HepG2 (cell line): ENCODE measurements around the gene MIOS. TPM values are rescaled to one million over a fixed set of nuclear protein-coding genes. Genes with fewer than 3 reads are reported as not detected.

Experiments used
- ATAD3A ChIP-seq: sonication (generic); formaldehyde crosslinking; IDR thresholded peaks from 2 replicates; pipeline ENCODE4 v1.4.0; 2020; ENCODE audit warnings: missing genetic modification reagents
- ATF7-NPFF ChIP-seq: sonication (generic); formaldehyde crosslinking; IDR thresholded peaks from 2 replicates; pipeline ENCODE4 v1.8.1; 2023; ENCODE audit warnings: mild to moderate bottlenecking, low read depth, missing genetic modification reagents, moderate library complexity
- FOXO1 ChIP-seq: sonication (generic); formaldehyde crosslinking; IDR thresholded peaks from 2 replicates; pipeline ENCODE4 v1.4.0; 2020; ENCODE audit warnings: missing genetic modification reagents
- KDM4B ChIP-seq: sonication (generic); formaldehyde crosslinking; IDR thresholded peaks from 2 replicates; pipeline ENCODE4 v1.4.0; 2020; ENCODE audit warnings: missing genetic modification reagents
- MXD3 ChIP-seq: IDR thresholded peaks from 2 replicates; pipeline ENCODE4 v1.6.1; 2016; ENCODE audit warnings: mild to moderate bottlenecking, missing biosample characterization, missing genetic modification reagents
- POLR2G ChIP-seq: fragments of 200-400 bp; formaldehyde crosslinking; IDR thresholded peaks from 2 replicates; pipeline ENCODE4 v1.6.1; 2018; ENCODE audit warnings: mild to moderate bottlenecking, low read depth, low read length, moderate library complexity
- PRDM15 ChIP-seq: sonication (generic); formaldehyde crosslinking; IDR thresholded peaks from 2 replicates; pipeline ENCODE4 v1.4.0; 2020; ENCODE audit warnings: missing genetic modification reagents
- SCMH1 ChIP-seq: sonication (generic); formaldehyde crosslinking; IDR thresholded peaks from 2 replicates; pipeline ENCODE4 v1.9.0; 2021; ENCODE audit warnings: missing genetic modification reagents, mild to moderate bottlenecking, borderline replicate concordance
- SRY ChIP-seq: sonication (generic); formaldehyde crosslinking; IDR thresholded peaks from 2 replicates; pipeline ENCODE4 v1.8.0; 2022; ENCODE audit warnings: mild to moderate bottlenecking, missing genetic modification reagents
- YY1 ChIP-seq: IDR thresholded peaks from 2 replicates; pipeline ENCODE4 v1.6.1; 2011; ENCODE audit warnings: low read length, low read depth, moderate library complexity, mild to moderate bottlenecking; ENCODE audit not compliant: insufficient read depth, insufficient replicate concordance
- ZBTB37 ChIP-seq: sonication (generic); formaldehyde crosslinking; IDR thresholded peaks from 2 replicates; pipeline ENCODE4 v1.4.0; 2020; ENCODE audit warnings: mild to moderate bottlenecking, missing genetic modification reagents
- ZNF207 ChIP-seq: fragments of 450-650 bp; IDR thresholded peaks from 2 replicates; pipeline ENCODE4 v1.6.1; 2016; ENCODE audit warnings: antibody characterized with exemption, borderline replicate concordance
- ZNF264 ChIP-seq: sonication (generic); formaldehyde crosslinking; IDR thresholded peaks from 2 replicates; pipeline ENCODE4 v1.4.0; 2020; ENCODE audit warnings: missing genetic modification reagents
- ZNF546 ChIP-seq: sonication (generic); formaldehyde crosslinking; conservative IDR thresholded peaks from 2 replicates; pipeline ENCODE4 v1.8.1; 2023; ENCODE audit warnings: mild to moderate bottlenecking, missing genetic modification reagents
- ZNF552 ChIP-seq: sonication (generic); formaldehyde crosslinking; IDR thresholded peaks from 2 replicates; pipeline ENCODE4 v1.9.0; 2022; ENCODE audit warnings: missing genetic modification reagents, mild to moderate bottlenecking, borderline replicate concordance
- ZNF570 ChIP-seq: sonication (generic); formaldehyde crosslinking; IDR thresholded peaks from 2 replicates; pipeline ENCODE4 v1.4.0; 2020; ENCODE audit warnings: mild to moderate bottlenecking, missing genetic modification reagents, borderline replicate concordance
- ZNF576 ChIP-seq: sonication (generic); formaldehyde crosslinking; IDR thresholded peaks from 2 replicates; pipeline ENCODE4 v1.4.0; 2020; ENCODE audit warnings: mild to moderate bottlenecking, missing genetic modification reagents
- ZNF7 ChIP-seq: IDR thresholded peaks from 2 replicates; pipeline ENCODE4 v1.6.1; 2016; ENCODE audit warnings: missing biosample characterization, missing genetic modification reagents
- ZNF709 ChIP-seq: sonication (generic); formaldehyde crosslinking; IDR thresholded peaks from 2 replicates; pipeline ENCODE4 v1.5.0; 2020; ENCODE audit warnings: mild to moderate bottlenecking, missing genetic modification reagents
- polyA plus RNA-seq, 8 experiments: library from polyadenylated mRNA; depleted of rRNA in 3 of 8; stranded (reverse) in 7 of 8; unstranded in 1 of 8; fragments of >200 nt; fragmentation: Illumina TruSeq in 4 of 8; extraction: Trizol in 4 of 8; gene quantifications; 2 replicates each; pipeline versions ENCODE4 v1.2.1 to v1.2.3, GENCODE V29; 2011 to 2016; ENCODE audit warnings: low read depth in 4 of 8, missing spikeins in 1 of 8, mixed read lengths in 1 of 8; ENCODE audit not compliant: insufficient read depth in 1 of 8
- total RNA-seq, 5 experiments: library from RNA; depleted of rRNA; stranded (reverse); fragments of >200 nt; fragmentation: Illumina TruSeq; extraction: Trizol; gene quantifications; 2 replicates each; pipeline ENCODE4 v1.2.3, GENCODE V29; 2016; ENCODE audit warnings: low read depth in 1 of 5

MIOS gene
- total and polyA plus RNA-seq, 2 of the 13 experiments (the other 11 are each of a cell fraction or from before 2014, with no cell fraction given) = 15.2 to 33.5 TPM

- TF ChIP-seq ZNF552 (CRISPR knock-in tag) (no peak), POLR2G (peak; percentile 84), ZNF7 (CRISPR knock-in tag) (no peak), FOXO1 (CRISPR knock-in tag) (peak; percentile 5; the same call in 1 of the 2 replicates), ATAD3A (no peak), SCMH1 (CRISPR knock-in tag) (no peak), KDM4B (no peak), ZNF709 (CRISPR knock-in tag) (no peak), ZBTB37 (no peak), MXD3 (CRISPR knock-in tag) (no peak), ZNF570 (CRISPR knock-in tag) (no peak), ATF7-NPFF (CRISPR knock-in tag) (peak; percentile 56; the same call in 1 of the 2 replicates), ZNF576 (no peak), ZNF207 (no peak), YY1 (peak; percentile 87), SRY (CRISPR knock-in tag) (peak; percentile 36), ZNF546 (no peak), ZNF264 (CRISPR knock-in tag) (0 out of 2 replicates have a peak, but pooled peaks have one; percentile 20), PRDM15 (CRISPR knock-in tag) (no peak)
Measured at GRCh38 chr7:7640221-7641128, 73.8 kb downstream of the MIOS start, which contains the start of gene UMAD1 (continued).
